ENCODE results near the gene PAXX. TPM values are rescaled to one million over a fixed set of nuclear protein-coding genes. Genes with fewer than 3 reads are reported as not detected.
A peak's percentile ranks its signal among the peaks of the same experiment; 100 is the strongest.

The PAXX gene
- total RNA-seq, 4 donors from 2014 or later: 65.7 to 142 (median 68.9) TPM

DNA sequence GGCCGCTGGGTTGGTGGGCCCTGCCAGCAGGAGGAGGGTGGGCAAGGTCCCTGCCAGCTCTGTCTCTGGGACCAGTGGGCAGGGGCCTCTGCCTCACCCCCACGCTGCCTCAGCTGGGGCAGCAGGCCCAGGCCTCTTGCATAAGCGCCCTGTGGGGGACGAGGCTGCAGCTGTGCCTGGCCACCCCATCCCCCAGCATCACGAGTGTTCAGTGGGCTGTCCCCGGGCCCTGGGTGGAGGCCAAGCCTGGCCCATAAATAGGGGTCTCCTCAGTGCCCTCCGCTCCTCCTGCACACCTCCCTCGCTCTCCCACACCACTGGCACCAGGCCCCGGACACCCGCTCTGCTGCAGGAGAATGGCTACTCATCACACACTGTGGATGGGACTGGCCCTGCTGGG, 15.0 kb upstream of the PAXX start, which contains the start of gene PTGDS:
Gene PTGDS, plus strand, starts transcription at position 282 of the 400 bp plus-strand sequence. Its CDS starts 75 bp downstream, at position 357.
- Histone ChIP-seq H3K4me1 (peaks cover 0 to 84% (median 7%) of the 10 kb centered on the region in 4 donors), H3K4me3 (peak within 1 kb of the TSS; percentile 39 to 68 (median 46)), H3K36me3 (peaks cover 0 to 5% (median 0%) of the 10 kb centered on the region in 3 donors), H3K27ac (peak within 1 kb of the TSS; percentile 32 to 90 (median 68)), H3K9me3 (no peaks in the 10 kb centered on the region), H3K27me3 (no peaks in the 10 kb centered on the region)
- WGBS, 2 donors: 44 to 45% methylated on average over 4 to 7 of the region's 10 CpGs
- peak; percentile 65 to 66 for DNase-seq (ENCODE audit: low spot score in 2 of 2)
- TF ChIP-seq EP300 (IDR thresholded peaks at IDR 0.05) (peak; percentile 44 to 77), POLR2A (IDR thresholded peaks at IDR 0.05) (peak in 1 of 2 donors; percentile 63)
- TF ChIP-seq, protein P1, sequence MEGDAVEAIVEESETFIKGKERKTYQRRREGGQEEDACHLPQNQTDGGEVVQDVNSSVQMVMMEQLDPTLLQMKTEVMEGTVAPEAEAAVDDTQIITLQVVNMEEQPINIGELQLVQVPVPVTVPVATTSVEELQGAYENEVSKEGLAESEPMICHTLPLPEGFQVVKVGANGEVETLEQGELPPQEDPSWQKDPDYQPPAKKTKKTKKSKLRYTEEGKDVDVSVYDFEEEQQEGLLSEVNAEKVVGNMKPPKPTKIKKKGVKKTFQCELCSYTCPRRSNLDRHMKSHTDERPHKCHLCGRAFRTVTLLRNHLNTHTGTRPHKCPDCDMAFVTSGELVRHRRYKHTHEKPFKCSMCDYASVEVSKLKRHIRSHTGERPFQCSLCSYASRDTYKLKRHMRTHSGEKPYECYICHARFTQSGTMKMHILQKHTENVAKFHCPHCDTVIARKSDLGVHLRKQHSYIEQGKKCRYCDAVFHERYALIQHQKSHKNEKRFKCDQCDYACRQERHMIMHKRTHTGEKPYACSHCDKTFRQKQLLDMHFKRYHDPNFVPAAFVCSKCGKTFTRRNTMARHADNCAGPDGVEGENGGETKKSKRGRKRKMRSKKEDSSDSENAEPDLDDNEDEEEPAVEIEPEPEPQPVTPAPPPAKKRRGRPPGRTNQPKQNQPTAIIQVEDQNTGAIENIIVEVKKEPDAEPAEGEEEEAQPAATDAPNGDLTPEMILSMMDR (IDR thresholded peaks at IDR 0.05): no peak

- H3K4me3 ChIP-seq: peak overlapping the region; percentile 39 to 68 (median 46)
- H3K4me1 ChIP-seq: peaks cover 0 to 79% (median 7%) of the 10 kb centered on the region in 4 donors
- H3K27ac ChIP-seq: peak overlapping the region; percentile 32 to 90 (median 68)
- 11 to 40% methylated on average over 4 to 33 of the region's 33 CpGs for WGBS, 2 donors
- no peaks in the 10 kb centered on the region for H3K9me3 ChIP-seq
- no peak for TF ChIP-seq EP300 (IDR thresholded peaks at IDR 0.05)
- TF ChIP-seq POLR2A (IDR thresholded peaks at IDR 0.05): no peak
- TF ChIP-seq, protein P1 (IDR thresholded peaks at IDR 0.05): no peak
- peaks cover 0 to 5% (median 0%) of the 10 kb centered on the region in 3 donors for H3K36me3 ChIP-seq
- no peaks in the 10 kb centered on the region for H3K27me3 ChIP-seq
- DNase-seq (ENCODE audit: low spot score in 2 of 2): no peak
These were observed 14.6 kb upstream of the PAXX start for GRCh38 chr9:136977649-136978072.

- H3K4me3 ChIP-seq: peak overlapping the region; percentile 39 to 68 (median 46)
- H3K4me1 ChIP-seq: peaks cover 0 to 73% (median 7%) of the 10 kb centered on the region in 4 donors
- H3K9me3 ChIP-seq: no peaks in the 10 kb centered on the region
- H3K36me3 ChIP-seq: peaks cover 0 to 5% (median 0%) of the 10 kb centered on the region in 3 donors
- peaks cover 0 to 6% of the 10 kb centered on the region in 2 donors for H3K27me3 ChIP-seq
- H3K27ac ChIP-seq: peak overlapping the region; percentile 32 to 90 (median 68)
- TF ChIP-seq EP300 (IDR thresholded peaks at IDR 0.05) (peak in 1 of 2 donors; percentile 61), POLR2A (IDR thresholded peaks at IDR 0.05) (peak in 1 of 2 donors; percentile 39)
- TF ChIP-seq, protein P1 (IDR thresholded peaks at IDR 0.05): no peak
- peak; percentile 74 to 80 for DNase-seq (ENCODE audit: low spot score in 2 of 2)
- WGBS, 2 donors: 0 to 3% methylated on average over 20 to 23 of the region's 78 CpGs
These were observed 14.0 kb upstream of the PAXX start for GRCh38 chr9:136978073-136978864.

GRCh38 chr9:136978865-136979544, 13.2 kb upstream of the PAXX start:
- 48 to 63% methylated on average over 17 to 21 of the region's 41 CpGs for WGBS, 2 donors
- Histone ChIP-seq H3K27me3 (peaks cover 0 to 11% of the 10 kb centered on the region in 2 donors), H3K27ac (peak overlapping the region in 2 of 4 donors; percentile 61 to 62), H3K4me3 (peak overlapping the region in 3 of 4 donors; percentile 12 to 68 (median 26)), H3K9me3 (no peaks in the 10 kb centered on the region), H3K4me1 (peaks cover 0 to 69% (median 7%) of the 10 kb centered on the region in 4 donors), H3K36me3 (peaks cover 0 to 5% (median 0%) of the 10 kb centered on the region in 3 donors)
- DNase-seq (ENCODE audit: low spot score in 2 of 2): peak in 1 of 2 donors; percentile 42
- TF ChIP-seq EP300 (IDR thresholded peaks at IDR 0.05) (no peak), POLR2A (IDR thresholded peaks at IDR 0.05) (peak in 1 of 2 donors; percentile 9)
- TF ChIP-seq, protein P1 (IDR thresholded peaks at IDR 0.05): no peak

Measured in tibial nerve (tissue), 4 donors.